IPS-18a (cell line): ENCODE data around the gene OMA1.
"Not testable (repeated sequence)": the region's sequence is repeated elsewhere in the genome, so short reads cannot be mapped to it uniquely, and the experiment has no call there.

ENCODE experiments used
- H3K27ac ChIP-seq: one replicate; pipeline ENCODE4 v1.5.1; 2013; ENCODE audit warnings: low read length
- H3K27me3 ChIP-seq: one replicate; pipeline ENCODE4 v1.6.1; 2013; ENCODE audit warnings: mild to moderate bottlenecking, low read length; ENCODE audit not compliant: control insufficient read depth, insufficient read depth
- H3K36me3 ChIP-seq: one replicate; pipeline ENCODE4 v1.6.1; 2013; ENCODE audit warnings: low read depth, low read length; ENCODE audit not compliant: control insufficient read depth
- H3K4me1 ChIP-seq: one replicate; pipeline ENCODE4 v1.6.1; 2013; ENCODE audit warnings: low read depth, low read length; ENCODE audit not compliant: control insufficient read depth
- H3K4me3 ChIP-seq: one replicate; pipeline ENCODE4 v1.5.1; 2013; ENCODE audit warnings: low read length
- H3K9ac ChIP-seq: one replicate; pipeline ENCODE4 v1.6.1; 2013; ENCODE audit warnings: mild to moderate bottlenecking, low read length, moderate library complexity
- H3K9me3 ChIP-seq: one replicate; pipeline ENCODE4 v1.6.1; 2013; ENCODE audit warnings: low read depth, low read length; ENCODE audit not compliant: control insufficient read depth

Gene OMA1

DNA sequence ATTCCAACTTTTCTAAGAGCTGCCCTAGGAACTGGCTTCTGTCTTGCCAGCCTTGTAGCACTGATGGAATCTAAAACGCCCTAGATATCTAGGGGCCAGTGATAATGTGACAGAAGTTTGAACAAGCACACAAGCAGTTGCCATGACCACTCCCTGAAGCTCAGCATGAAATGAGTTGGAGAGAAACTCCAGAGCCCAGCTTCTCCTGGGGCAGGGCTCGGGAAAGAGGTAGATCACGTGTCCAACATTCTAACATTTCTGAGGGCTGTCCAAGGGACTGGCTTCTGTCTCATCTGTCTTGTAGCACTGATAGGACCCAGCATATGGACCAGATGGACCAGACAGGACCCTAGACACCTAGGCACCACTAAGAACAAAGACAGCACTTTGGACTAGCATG is 37.9 kb downstream of the OMA1 start:
- no peak overlapping the region for H3K9ac ChIP-seq
- no peaks in the 10 kb centered on the region for H3K36me3 ChIP-seq

DNA sequence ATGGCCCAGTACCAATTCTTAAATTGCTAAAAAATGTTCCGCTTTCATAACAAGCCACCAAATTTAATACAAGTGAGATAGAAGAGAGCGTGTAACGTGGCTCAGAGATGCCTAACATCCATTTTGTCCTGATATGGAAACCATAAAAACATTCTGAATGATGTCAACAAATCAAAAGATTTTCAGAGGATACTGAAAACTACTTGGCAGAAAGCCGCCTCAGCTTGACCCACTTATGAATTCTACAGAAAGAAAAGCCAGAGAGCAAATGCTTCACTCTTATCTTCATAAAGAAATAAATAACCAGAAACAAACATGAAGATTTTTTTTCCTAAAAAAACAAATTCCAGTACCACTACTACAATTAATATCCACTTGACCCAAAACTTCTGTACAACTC is 41.2 kb downstream of the OMA1 start:
- no peaks in the 10 kb centered on the region for H3K9me3 ChIP-seq
- H3K27me3 ChIP-seq: no peaks in the 10 kb centered on the region
- H3K4me3 ChIP-seq: no peak overlapping the region
- H3K27ac ChIP-seq: no peak overlapping the region
- no peak overlapping the region for H3K9ac ChIP-seq
- no peaks in the 10 kb centered on the region for H3K36me3 ChIP-seq
- no peaks in the 10 kb centered on the region for H3K4me1 ChIP-seq

More for the DNA sequence above, 37.9 kb downstream of the OMA1 start:
- Histone ChIP-seq H3K4me1 (no peaks in the 10 kb centered on the region), H3K9me3 (no peaks in the 10 kb centered on the region), H3K4me3 (no peak overlapping the region), H3K27ac (no peak overlapping the region), H3K27me3 (no peaks in the 10 kb centered on the region)

DNA sequence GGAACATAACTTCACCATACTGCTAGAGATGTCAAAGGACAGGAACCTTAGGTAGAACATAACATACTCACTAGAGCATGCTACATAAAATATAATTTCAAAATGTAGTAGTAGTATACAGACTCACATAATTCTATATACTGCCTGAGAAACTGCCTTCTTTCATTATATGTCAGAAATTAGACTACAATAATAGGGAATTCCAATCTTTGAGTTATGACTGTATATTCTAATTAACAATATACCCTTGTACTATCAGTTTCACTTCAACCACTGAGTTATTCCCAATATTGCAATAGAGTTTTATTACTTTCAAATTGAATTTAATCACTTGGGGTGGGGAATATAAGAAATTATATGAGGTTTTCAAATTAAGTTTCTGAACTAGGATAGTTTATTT is 44.0 kb downstream of the OMA1 start:
- no peak overlapping the region for H3K27ac ChIP-seq
- H3K36me3 ChIP-seq: no peaks in the 10 kb centered on the region
- H3K4me1 ChIP-seq: peaks cover 4% of the 10 kb centered on the region
- H3K9ac ChIP-seq: no peak overlapping the region
- no peaks in the 10 kb centered on the region for H3K27me3 ChIP-seq
- H3K4me3 ChIP-seq: no peak overlapping the region
- no peaks in the 10 kb centered on the region for H3K9me3 ChIP-seq

- Histone ChIP-seq H3K4me1 (peaks cover 7% of the 10 kb centered on the region), H3K9ac (no peak overlapping the region), H3K27me3 (no peaks in the 10 kb centered on the region), H3K27ac (no peak overlapping the region), H3K9me3 (no peaks in the 10 kb centered on the region), H3K4me3 (no peak overlapping the region), H3K36me3 (no peaks in the 10 kb centered on the region)
These were observed 46.5 kb downstream of the OMA1 start for GRCh38 chr1:58500043-58500442.

- Histone ChIP-seq H3K36me3 (no peaks in the 10 kb centered on the region), H3K4me3 (no peak overlapping the region), H3K27me3 (no peaks in the 10 kb centered on the region), H3K4me1 (peaks cover 7% of the 10 kb centered on the region), H3K9me3 (no peaks in the 10 kb centered on the region), H3K27ac (no peak overlapping the region), H3K9ac (no peak overlapping the region)
These were observed 49.0 kb downstream of the OMA1 start for GRCh38 chr1:58497499-58497898.

GRCh38 chr1:58496042-58496441 is 50.5 kb downstream of the OMA1 start:
- H3K36me3 ChIP-seq: no peaks in the 10 kb centered on the region
- no peak overlapping the region for H3K4me3 ChIP-seq
- no peaks in the 10 kb centered on the region for H3K27me3 ChIP-seq
- H3K9me3 ChIP-seq: no peaks in the 10 kb centered on the region
- H3K27ac ChIP-seq: no peak overlapping the region
- H3K9ac ChIP-seq: no peak overlapping the region
- peaks cover 7% of the 10 kb centered on the region for H3K4me1 ChIP-seq

GRCh38 chr1:58488914-58489313 is 57.6 kb downstream of the OMA1 start:
- H3K4me1 ChIP-seq, H3K4me3 ChIP-seq, H3K9ac ChIP-seq, H3K36me3 ChIP-seq, H3K27ac ChIP-seq, H3K9me3 ChIP-seq, H3K27me3 ChIP-seq: not testable (repeated sequence)

GRCh38 chr1:58487002-58487401 is 59.5 kb downstream of the OMA1 start:
- Histone ChIP-seq H3K4me1 (no peaks in the 10 kb centered on the region), H3K4me3 (no peak overlapping the region), H3K9ac (no peak overlapping the region), H3K36me3 (no peaks in the 10 kb centered on the region), H3K27me3 (no peaks in the 10 kb centered on the region), H3K27ac (no peak overlapping the region), H3K9me3 (no peaks in the 10 kb centered on the region)

- Histone ChIP-seq H3K9ac (no peak overlapping the region), H3K27ac (no peak overlapping the region), H3K4me3 (no peak overlapping the region), H3K36me3 (no peaks in the 10 kb centered on the region), H3K9me3 (no peaks in the 10 kb centered on the region), H3K4me1 (no peaks in the 10 kb centered on the region), H3K27me3 (no peaks in the 10 kb centered on the region)
These were observed 64.6 kb downstream of the OMA1 start for GRCh38 chr1:58481962-58482361.

DNA sequence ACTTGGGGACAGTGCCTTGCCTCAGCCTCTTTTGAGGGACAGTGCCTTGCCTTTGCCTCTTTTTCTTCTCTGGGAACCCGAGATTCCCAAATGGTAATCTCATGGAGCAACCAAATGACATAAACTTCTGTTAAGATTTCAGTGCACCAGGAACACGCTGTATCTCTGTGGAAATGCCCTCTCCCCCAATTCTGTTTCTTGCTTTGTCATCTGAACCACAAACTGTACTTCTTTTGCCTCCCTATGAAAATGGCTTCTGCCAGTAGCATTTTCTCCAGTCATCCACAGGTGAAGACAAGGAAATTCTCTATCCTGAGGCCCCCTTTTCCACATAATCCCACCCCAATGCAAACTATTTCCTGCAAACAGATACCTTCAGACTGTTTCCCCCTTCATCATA is 66.3 kb downstream of the OMA1 start:
- H3K9ac ChIP-seq: no peak overlapping the region

GRCh38 chr1:58477390-58477789 is 69.1 kb downstream of the OMA1 start:
- H3K36me3 ChIP-seq: no peaks in the 10 kb centered on the region
- H3K9ac ChIP-seq: no peak overlapping the region
- no peaks in the 10 kb centered on the region for H3K27me3 ChIP-seq
- no peak overlapping the region for H3K4me3 ChIP-seq
- no peaks in the 10 kb centered on the region for H3K4me1 ChIP-seq
- H3K9me3 ChIP-seq: no peaks in the 10 kb centered on the region
- no peak overlapping the region for H3K27ac ChIP-seq

More for the DNA sequence above, 66.3 kb downstream of the OMA1 start:
- no peaks in the 10 kb centered on the region for H3K36me3 ChIP-seq
- H3K4me1 ChIP-seq: no peaks in the 10 kb centered on the region
- no peaks in the 10 kb centered on the region for H3K27me3 ChIP-seq
- H3K9me3 ChIP-seq: no peaks in the 10 kb centered on the region
- H3K4me3 ChIP-seq: no peak overlapping the region
- no peak overlapping the region for H3K27ac ChIP-seq

- no peak overlapping the region for H3K27ac ChIP-seq
- H3K4me3 ChIP-seq: no peak overlapping the region
- H3K27me3 ChIP-seq: no peaks in the 10 kb centered on the region
- no peak overlapping the region for H3K9ac ChIP-seq
- H3K4me1 ChIP-seq: no peaks in the 10 kb centered on the region
- H3K36me3 ChIP-seq: no peaks in the 10 kb centered on the region
- no peaks in the 10 kb centered on the region for H3K9me3 ChIP-seq
These were observed 70.3 kb downstream of the OMA1 start for GRCh38 chr1:58476179-58476578.
